Measurements from ENCODE around the gene CEP104.
A peak's percentile ranks its signal among the peaks of the same experiment; 100 is the strongest.

The CEP104 gene

DNA sequence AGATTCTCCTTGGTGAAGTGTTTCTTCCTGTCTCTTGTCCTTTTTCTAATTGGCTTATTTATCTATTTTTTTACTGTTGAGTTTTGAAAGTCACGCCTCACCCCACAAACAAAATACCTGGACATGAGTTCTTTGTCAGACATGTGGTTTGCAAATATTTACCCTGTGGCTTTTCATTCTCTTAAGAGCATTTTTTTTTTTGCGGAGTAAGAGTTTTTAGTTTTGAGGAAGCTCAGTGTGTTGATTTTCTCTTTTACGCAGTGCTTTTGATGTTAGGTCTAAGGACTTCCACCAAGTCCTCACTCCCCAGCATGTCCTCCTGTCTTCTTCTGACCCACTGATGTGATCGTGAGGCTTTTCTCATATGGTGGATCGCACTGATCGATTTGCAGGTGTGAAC is 7.9 kb upstream of the CEP104 start:
- DNase-seq: no peak

DNA sequence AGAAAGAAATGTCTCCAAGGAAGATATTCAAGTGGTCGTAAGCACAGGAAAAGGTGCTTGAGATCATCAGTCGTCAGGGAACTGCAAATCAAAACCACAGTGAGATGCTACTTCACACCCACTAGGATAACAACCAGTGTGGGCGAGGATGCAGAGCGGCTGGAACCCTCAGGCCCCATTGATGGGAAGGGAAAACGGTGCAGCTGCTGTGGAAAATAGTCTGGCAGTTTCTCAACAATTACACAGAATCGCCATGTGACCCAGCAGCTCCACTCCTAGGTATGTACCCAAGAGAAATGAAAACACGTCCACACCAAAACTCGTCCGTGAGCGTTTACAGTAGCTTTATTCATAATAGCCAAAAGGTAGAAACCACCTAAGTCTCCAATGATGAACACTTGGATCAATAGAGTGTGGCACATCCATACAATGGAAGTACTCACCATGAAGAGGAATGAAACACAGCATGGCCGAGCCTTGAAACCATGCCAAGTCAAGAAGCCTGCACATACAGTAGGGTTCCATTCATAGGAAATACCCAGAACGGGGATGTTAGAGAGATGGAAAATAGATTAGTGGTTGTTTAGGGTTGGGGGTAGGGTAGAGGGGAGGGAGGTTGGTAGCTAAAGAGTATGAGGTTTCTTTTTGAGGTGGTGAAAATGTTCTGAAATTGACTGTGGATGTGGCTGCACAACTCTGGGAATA is 6.4 kb upstream of the CEP104 start:
- no peak for DNase-seq

DNA sequence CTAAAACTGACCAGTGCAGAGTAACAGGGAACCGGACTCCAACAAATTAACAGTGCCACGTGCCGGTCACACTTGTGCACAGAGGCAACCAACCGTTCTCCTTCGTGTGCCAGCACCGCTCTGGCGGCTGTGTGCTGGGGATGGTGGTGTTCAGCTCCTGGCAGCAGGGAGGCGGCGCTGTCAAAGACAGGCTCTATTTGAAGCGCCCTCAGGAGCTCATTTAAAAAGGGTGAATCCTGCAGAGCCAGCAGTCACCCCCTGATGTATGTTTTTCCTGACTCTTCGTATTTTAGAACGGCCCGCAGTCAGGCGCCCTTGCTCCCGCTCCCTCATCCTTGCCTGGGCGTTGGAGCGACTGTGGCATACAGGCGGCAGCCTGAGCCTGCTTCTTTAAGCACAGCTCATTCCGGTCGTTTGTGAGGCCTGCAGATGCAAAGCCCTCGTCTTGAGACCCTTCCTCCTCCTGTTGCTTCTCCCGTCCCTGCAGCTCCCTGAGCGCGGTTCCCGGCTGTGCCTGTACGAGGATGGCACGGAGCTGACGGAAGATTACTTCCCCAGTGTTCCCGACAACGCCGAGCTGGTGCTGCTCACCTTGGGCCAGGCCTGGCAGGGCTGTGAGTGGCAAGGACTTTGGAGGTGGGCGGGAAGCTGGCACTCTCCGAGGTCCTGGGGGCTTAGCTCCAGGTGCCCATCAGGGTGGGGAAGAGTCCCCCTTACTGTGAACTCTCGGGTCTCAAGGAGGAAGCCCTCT is 1.4 kb upstream of the CEP104 start:
- peak in 1 of 3 donors; percentile 18 for DNase-seq

DNA sequence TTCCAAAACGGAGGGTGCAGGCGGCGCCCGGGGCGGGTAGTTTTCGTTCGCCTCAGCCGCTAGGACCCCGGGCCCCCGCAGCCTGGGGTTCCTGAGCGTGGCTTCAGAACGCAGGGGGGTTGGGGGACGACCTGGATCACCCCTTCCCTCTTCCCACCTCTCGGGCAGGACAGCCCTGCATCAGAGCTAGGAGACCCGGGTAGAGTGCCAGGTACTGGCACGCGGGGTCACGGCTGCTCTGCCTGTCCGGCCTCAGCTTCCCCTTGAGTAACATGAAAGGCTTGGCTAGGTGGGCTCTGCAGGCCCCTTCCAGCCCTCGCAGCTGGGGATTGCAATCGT is 749 bp upstream of the CEP104 start:
- no peak for DNase-seq

DNA sequence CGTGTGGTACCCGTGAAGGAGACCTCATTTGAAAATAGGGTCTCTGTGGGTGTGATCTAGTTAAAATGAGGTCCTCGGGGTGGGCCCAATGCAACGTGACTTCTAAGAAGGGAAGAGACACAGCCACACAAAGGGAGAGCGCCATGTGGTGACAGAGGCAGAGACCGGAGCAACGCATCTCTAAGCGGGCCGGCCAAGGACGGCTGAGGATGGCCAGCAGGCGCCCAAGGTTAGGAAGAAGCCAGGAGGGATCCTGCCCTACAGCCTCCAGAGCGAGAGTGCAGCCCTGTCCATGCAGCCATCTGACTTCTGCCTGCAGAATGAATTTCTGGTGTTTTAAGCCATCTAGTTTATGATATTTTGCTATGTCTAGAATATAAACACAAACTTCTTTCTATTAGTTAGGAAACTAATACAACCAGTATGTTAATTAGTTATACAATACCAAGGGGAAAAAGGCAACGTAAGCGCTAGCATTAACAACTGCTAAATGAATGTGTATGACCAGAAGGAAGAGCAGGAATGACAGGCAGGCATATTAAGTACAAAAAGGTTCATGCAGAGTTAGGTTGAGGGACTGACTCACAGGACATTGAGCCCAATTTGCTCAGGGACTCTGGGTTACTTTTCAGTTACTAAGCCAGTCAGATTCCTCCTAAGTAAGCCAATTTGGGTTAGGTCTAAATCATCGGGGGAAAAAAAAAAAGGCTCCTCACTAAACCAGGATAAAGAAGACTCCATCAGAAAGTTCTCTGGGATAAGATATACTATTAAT is 4.1 kb downstream of the CEP104 start:
- DNase-seq: no peak

DNA sequence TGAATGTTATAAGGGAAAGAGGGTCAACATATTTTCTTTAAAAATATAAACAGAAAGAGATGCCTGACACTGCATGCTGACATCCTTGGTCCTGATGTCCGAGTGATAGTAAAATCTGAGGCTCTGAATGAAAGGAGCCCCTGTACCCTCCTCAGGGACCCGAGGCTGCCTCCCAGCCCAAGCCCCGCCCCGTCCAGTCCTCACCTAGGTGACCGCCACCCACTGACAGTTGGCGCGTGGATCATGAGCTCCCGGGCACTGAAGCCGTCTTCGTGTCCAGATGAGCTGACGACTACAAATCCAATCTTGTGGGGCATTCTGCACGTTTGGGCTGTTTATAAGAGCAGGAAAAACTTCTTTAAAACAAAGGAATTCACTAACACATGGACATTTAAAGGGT is 4.9 kb downstream of the CEP104 start:
- DNase-seq: no peak

DNA sequence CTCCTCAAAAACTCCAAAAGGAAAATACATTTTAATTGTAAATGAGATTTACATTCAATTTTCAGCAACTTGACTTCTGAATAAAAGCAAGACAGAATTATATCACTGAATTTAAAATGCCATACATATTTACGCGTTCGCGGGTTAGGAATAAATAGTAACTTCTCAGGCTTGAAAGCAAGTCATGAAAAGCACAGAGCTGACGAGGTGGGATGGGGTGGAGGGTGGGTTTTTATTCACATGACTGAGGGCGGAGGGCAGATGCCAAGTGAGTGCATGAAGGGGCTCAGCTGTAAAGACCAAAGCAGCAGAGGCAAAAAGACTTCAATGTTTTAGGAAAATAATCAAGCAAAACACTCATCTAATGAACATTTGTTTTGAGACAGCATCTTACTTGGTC is 5.7 kb downstream of the CEP104 start:
- no peak for DNase-seq

DNA sequence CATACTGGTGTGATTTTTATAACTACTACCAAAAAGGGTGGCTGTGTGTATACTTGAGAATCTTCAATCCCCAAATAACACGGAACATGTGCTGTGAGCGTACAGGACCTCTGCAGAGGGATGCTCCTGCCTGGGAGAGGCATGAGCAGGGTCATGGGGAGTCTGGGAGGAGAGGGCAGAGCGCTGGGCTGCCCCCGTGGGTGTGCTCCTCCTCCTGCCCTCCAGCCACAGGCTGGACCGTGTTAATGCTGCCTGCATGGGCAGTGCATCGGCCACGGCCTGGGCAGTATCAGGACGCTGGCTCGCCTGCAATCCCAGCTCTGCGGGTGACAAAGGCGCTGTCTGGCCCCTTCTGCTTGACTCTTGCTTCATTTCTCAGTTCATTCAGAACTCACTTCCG is 6.2 kb downstream of the CEP104 start:
- DNase-seq: no peak

DNA sequence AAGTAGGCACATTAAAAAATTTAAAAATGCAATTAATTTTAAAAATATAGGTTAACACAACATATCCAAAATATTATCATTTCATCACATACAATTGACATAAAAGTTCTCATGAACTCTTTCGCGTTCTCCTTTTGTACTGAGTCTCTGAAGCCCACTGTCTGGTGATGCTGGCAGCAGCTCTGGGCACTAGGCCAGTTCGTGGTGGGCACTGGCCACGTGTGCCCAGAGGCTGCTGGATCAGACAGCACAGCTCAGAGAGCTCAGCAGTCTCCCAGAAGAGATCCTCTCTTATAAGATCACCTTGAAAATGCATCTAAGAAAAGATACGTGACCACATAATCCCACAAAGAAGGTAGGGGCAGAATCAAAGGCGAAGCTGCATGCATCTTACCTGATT is 9.9 kb downstream of the CEP104 start:
- DNase-seq: no peak

DNA sequence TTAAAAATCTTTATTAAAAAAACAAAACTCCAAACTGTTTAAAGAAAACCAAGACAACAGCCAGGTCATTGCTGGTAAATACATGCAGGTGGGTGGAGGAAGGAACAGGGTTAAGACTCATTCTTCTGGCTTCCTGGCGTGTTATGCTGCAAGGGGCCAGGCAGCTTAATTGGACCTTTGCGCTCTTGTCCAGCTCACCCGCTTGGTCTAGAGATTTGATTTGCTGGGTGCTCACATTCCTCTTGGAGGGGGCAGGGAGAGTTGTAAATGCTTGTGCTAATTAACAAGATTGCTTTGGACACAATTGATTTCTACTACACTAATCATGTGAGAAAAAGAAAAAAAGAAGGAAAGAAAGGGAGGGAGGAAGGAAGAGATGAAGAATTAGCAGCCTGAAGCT is 10.5 kb downstream of the CEP104 start:
- no peak for DNase-seq

DNA sequence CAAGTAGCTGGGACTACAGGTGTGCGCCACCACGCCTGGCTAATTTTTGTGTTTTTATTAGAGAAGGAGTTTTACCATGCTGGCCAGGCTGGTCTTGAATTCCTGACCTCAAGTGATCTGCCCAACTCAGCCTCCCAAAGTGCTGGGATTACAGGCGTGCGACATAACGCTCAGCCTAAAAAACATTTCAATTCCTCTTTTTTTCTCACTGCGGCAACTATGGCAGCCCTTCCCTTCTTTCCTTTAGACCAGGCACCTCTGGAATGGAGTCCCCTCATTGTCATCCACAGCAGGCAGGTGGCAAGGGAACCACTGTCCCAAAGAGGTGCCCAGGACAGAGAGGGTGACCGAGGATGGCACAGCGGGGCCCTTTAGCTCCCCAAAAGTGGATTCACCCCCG is 14.1 kb downstream of the CEP104 start:
- DNase-seq: peak in 2 of 3 donors; percentile 18 to 34

DNA sequence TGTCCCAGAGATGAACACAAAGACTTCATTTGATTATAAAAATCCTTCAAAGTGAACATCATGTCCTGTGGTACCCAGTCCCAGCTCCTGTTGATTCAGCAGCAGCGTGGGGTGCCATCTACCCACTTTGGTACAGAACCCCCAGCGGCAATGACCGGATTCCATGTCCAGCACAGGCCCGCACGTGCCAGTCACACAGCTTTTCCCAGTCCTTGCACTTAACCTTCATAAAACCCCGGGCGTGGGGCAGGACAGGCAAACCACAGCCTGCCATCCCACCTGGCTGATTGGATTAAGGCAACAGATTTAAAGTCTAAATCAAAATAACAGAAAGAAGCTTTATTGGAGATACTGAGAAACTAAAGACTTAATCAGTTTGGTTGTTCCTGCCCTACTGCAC is 15.5 kb downstream of the CEP104 start:
- DNase-seq: no peak

DNA sequence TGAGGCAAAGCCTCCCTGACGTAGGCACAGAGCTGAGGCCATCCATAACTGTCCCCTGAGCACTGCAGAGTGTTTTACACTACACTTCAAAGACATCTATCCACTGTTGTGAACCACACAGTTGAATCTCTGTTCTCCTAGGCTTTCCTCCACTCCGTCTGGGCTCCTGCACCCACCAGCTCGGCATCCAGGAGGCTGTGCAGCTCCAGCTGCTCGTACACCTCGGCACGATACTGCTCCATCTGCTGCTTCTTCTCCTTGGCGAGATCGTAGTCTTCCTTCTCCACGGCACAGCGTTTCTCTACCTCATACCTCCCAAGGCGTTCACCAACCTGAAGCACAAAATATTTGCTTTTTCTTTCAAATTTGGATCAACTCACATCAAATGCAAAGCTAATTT is 18.2 kb downstream of the CEP104 start:
- DNase-seq: no peak

DNA sequence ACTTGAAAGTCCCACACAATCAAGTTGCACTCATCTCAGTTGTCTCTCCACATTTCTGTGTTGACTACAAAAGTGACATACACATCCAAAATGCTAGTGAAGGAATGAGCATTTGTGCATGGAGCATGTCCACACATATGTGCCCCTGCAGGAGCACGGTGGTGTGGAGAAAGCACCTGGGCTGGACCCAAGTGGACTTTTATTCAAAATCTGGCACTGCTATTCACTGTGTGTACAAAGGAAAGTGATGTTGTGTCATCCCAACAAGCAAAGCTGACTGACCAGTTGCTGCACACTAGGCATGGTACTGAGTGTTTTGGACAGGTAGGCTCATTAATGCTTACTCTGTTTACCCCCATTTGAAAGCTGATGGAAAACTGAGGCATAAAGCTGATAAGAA is 19.3 kb downstream of the CEP104 start:
- no peak for DNase-seq

DNA sequence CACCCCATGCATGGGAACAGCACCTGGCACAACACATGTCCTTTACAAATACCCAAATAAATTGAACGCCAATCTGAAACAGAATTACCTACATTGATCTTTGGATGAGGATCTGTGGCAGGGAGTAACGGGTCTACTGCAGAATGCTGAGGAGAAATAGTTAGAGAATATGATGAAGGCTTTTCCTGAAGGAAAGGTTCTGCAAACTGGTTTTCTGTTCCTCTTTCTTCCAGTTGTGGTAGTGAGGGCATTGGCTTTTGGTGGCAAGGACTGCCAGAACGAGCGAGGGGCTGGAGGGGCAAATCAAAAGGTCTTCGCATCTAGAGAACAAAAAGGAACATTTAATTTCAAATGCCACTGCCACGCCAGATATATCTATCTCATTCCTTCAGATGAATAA is 19.8 kb downstream of the CEP104 start:
- no peak for DNase-seq

DNA sequence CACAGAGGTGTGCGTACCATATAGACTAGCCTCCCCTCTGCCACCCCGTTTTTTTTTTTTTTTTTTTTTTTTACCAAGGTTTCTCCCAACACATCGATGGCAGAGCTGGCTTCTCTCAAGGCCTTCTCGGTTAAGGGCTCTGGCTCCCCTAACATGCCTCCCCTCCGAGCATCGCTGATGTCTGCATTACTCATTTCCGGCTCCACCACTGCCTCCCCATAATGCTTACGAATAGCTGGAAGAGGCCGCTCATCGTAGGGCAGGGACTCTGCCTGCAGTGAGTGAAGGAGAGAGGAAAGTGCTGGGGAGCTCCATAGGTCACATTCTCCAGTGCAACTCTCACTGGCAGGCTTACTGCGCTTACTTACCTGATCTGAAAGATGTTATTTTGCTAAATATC is 20.6 kb downstream of the CEP104 start:
- no peak for DNase-seq

DNA sequence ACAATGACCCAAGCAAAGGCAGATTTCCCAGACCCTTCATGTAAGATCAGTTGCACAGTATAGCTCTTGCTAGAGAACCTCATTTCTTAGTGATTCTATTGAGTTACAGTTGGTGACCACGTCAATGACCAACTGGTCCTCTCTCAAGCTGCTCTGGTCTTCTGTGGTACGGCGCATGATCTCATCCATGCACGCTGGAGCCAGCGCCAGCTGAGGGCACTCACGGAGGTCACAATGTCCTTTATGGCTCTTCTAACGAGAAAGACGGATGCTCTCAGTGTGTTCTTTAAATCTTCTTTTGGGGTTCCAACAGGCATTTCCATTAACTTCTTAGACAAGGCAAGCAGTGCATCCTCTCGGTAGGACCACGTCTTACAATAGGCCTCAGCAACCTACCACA is 22.3 kb downstream of the CEP104 start:
- no peak for DNase-seq

DNA sequence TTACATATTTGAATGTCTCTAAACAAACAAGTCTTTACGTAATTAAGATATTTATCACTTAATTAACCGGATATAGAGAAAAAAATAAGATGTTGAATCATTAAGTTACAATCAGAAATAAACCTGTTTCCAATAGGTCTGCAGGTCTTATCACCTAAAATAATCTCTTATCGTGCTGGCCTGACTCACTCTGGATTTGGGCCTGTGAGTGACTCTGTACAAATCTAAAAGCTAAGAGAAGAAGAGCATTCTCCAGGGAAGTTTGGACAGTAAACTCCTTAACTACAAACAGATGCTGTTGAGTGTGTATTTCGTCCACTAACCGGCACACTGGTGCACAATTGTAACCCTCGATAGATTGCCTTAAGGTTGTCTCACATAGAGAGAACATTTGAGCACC is 25.3 kb downstream of the CEP104 start:
- DNase-seq: no peak

DNA sequence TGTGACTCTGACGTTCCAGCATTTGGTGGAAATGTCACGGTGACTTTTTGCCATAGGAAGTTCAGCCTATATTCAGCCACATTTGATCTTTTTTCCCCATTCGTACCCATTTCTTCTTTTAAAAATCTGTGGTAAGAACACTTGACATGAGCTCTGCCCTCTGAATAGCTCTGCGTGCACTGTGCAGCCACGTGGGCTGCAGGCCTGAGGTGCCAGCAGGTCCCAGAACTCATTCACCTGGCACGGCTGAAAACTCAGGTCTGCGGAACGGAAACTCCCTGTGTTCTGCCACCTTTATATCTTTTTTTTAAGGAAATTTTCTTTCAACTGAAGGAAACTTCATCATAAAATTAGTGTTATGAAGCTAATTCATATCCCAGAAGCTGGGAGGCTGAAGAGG is 28.6 kb downstream of the CEP104 start:
- no peak for DNase-seq

DNA sequence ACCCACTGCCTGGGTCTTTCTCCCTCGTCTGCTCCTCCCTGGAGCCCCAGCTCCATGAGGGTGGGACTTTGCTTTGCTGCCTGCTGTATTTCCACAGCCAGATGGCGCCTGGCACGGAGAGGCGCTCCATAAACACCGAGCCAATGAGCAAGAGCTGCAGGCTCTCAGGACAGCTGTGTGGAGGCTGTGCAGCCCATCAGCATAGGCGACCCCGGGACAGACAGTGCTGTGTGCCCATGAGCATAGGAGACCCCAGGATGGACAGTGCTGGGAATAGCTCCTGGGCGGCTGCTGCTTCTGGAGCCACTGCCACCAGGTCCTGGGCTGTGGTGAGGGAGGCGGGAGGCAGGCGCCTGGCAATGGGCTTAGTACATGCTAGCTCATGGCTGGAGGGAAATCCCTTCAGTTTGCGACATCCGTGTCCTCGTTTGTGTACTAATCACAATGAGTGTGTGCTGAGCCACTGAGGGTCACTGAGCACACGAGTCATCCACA is 29.2 kb downstream of the CEP104 start:
- no peak for DNase-seq

DNA sequence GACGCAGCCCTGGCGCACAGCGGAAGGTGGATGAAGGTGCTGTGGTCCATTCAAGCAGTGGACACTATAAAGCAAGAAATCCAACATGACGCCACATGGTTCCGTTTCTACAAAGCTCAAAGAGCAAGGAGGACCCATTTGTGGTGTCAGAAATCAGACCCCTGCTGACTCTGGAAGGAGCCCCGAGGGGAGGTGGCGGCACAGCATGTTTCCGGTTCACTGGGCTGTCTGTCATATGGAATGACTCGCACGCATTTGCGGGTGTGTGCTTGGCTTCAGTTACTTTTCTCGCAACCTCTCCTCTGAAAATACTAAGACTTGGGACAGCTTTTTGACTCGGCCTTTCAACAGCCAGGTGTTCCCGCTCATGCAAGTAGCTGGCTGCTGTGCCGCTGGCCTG is 31.7 kb downstream of the CEP104 start:
- DNase-seq: no peak

DNA sequence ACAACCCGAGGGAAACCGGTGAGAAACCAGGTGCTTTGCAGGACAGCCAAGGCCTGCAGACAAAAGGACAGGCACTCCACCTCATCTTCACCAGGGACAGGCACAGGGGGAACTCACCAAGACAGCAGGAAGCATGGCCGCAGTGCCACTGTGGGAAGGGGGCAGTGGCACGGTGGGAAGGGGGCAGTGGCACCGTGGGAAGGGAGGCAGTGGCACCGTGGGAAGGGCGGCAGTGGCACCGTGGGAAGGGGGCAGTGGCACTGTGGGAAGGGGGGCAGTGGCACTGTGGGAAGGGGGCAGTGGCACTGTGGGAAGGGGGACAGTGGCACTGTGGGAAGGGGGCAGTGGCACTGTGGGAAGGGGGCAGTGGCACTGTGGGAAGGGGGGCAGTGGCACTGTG is 32.4 kb downstream of the CEP104 start:
- no peak for DNase-seq

DNA sequence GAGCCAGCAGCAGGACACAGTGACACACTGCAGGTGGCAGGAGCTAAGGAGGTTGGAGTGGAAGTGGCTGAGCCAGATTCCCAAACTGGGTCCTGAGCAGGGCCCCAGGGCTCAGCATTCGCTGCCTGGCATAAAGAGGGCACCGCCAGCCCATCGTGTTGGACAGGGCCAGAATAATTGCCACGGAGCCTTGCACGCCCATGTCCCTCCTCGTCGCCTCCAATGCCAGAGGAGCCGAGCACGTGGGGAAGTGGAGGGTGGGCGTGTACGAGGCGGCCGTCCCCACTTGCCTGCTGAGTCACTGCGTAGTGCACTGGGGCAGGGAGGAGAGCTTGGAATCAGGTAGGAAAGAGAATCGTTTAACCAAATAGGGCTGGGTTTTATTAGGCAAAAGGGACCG is 34.6 kb downstream of the CEP104 start:
- no peak for DNase-seq

DNA sequence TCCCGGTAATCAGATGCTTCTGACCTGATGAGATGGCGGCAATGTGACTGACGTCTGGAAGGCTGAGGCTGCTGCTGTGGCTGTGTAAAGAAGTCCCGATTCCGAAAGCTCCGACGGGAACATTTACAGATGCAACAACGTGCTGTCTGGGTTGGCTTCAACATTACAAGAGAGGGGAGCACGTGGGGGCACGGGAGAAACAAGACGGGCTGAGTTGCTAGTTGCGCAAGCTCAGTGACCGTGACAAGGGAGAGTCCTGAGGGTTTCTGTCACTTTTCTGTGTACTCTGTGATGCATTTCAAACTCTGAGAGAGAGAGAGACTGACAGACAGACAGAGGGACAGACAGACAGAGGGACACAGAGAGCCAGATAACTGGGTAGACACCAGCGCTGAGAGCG is 35.1 kb downstream of the CEP104 start:
- DNase-seq: no peak
